Measurements from ENCODE around the gene HTRA3. TPM values are rescaled to one million over a fixed set of nuclear protein-coding genes. Genes with fewer than 3 reads are reported as not detected.

Gene HTRA3
- total RNA-seq, 2 donors from 2014 or later: not detected

DNA sequence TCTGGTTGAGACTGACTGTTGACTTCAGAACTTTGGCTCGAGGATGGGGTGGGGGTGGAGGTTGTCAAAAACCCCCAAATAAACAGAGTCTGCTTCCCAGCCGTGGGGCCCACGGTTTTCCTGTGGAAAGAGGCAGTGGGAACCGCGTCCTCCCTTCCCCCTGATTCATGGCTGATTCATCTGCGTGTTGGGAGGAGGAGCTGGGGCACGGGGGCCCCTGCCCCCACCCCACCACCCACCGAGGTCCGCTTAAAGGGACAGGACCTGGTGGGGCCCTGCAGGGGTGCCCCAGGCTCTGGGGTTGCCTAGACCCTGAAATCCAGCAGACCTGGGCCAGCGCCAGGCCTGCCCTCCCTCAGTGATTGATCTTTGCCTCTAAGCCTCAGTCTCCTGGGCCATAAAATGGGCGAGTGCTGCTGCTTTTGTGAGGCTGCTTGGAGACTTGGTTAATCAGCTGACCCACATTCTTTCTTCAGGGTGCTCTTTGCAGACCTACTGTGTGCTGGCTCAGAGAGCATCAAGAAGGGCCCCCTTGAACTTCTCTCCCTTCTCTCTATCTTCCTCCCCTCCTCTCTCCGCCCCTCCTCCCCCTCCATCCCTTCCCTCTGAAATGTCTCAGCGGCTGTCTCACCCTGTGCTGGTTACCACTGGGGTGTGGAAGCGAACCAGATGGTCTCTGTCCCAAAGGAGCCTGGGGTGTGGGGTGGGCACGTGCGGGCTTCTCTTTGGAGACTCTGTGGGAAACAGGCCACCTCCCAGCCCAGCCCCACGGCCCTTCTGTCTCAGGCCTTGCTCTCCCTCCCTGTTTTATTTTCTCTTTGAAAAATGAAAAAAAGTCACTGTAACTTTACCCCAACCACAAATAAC is 9.1 kb downstream of the HTRA3 start:
- no peak overlapping the region for H3K27ac Mint-ChIP-seq
- H3K27me3 Mint-ChIP-seq (ENCODE audit: low read depth): no peaks in the 10 kb centered on the region
- H3K36me3 Mint-ChIP-seq (ENCODE audit: insufficient read depth in 2 of 2): no peaks in the 10 kb centered on the region
- H3K4me1 Mint-ChIP-seq (ENCODE audit: low read depth): no peaks in the 10 kb centered on the region
- DNase-seq (no peak), ATAC-seq (replicated peaks in 1 of 2) (no peak)
- no peak overlapping the region for H3K4me3 Mint-ChIP-seq
- no peaks in the 10 kb centered on the region for H3K9me3 Mint-ChIP-seq

DNA sequence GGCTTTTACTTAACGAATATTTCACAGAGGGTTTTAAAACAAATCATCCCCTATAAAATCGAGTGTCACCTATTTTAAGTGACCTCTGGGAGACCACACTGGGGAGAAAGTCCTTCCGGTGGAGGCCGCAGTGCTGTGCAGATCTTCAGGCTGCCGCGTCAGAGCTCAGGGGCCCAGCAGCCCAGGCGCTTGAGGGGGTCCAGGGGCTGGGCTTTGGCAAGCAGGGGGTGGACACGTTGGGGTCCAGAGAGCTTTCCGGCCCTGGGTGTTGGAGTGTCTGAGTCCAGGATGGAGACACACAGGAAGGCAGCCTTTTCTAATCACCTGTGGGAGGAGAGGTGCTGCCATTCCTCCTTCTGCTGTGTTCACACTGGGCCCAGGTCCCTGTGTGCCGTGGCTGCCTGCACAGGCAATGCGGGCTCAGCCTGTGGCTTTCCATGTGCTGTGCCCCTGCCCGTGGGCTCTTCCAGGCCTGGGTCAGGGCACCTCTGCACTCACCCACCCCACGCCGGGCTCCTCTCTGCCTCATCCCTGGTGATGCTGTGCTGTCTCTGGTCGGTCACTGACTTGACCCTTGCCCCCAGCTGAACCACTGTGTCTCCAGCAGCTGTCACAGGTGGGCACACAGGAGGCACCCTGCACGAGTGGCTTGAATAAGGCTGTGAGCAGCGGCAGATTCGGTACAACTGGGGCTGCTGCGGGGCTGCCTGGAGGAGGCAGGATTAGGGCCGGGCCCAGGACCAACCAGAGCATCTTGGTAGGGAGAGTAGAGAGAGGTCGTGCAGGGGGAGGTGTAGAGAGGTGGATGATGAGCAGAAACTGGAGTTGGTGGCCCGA is 10.0 kb downstream of the HTRA3 start:
- H3K27ac Mint-ChIP-seq: no peak overlapping the region
- DNase-seq (no peak), ATAC-seq (replicated peaks in 1 of 2) (no peak)
- H3K4me1 Mint-ChIP-seq (ENCODE audit: low read depth): no peaks in the 10 kb centered on the region
- H3K27me3 Mint-ChIP-seq (ENCODE audit: low read depth): no peaks in the 10 kb centered on the region
- no peak overlapping the region for H3K4me3 Mint-ChIP-seq
- H3K9me3 Mint-ChIP-seq: no peaks in the 10 kb centered on the region
- no peaks in the 10 kb centered on the region for H3K36me3 Mint-ChIP-seq (ENCODE audit: insufficient read depth in 2 of 2)

DNA sequence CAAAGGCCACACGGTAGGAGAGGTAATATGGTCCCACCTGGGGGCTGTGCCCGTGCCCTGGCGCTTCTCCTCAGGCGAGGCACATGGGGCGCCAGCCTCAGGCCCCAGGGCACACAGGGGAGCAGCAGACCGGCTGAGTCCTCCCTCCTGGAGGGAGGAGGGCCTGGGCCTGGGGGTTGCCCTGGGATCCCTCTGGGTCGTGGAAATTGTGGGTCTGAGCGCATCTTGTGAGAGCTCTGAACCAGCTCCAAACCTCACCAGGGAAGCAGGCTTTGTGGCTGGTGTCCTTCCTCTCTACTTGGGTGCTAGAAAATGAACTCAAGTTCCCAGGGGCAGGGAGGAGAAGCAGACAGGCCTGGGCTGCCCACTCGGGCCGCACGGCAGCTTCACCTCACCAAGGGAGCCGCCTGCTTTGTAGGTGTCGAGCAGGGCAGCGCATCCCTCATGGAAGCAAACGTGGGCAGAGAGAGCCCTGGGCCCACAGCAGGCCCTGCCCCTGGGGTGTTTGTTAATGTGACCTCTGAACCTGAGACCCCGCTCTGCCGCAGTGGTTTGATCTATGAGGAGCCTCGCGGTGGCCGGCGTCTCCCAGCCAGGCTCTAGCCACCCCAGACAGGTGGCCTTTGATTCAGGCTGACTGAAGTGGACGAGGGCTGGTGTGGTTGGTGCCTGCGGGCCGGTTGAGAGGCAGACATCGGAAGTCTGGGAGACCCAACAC is 10.8 kb downstream of the HTRA3 start:
- H3K27ac Mint-ChIP-seq: no peak overlapping the region
- no peak overlapping the region for H3K4me3 Mint-ChIP-seq
- no peaks in the 10 kb centered on the region for H3K4me1 Mint-ChIP-seq (ENCODE audit: low read depth)
- ATAC-seq (replicated peaks in 1 of 2) (no peak), DNase-seq (no peak)
- no peaks in the 10 kb centered on the region for H3K9me3 Mint-ChIP-seq
- no peaks in the 10 kb centered on the region for H3K36me3 Mint-ChIP-seq (ENCODE audit: insufficient read depth in 2 of 2)
- H3K27me3 Mint-ChIP-seq (ENCODE audit: low read depth): no peaks in the 10 kb centered on the region

DNA sequence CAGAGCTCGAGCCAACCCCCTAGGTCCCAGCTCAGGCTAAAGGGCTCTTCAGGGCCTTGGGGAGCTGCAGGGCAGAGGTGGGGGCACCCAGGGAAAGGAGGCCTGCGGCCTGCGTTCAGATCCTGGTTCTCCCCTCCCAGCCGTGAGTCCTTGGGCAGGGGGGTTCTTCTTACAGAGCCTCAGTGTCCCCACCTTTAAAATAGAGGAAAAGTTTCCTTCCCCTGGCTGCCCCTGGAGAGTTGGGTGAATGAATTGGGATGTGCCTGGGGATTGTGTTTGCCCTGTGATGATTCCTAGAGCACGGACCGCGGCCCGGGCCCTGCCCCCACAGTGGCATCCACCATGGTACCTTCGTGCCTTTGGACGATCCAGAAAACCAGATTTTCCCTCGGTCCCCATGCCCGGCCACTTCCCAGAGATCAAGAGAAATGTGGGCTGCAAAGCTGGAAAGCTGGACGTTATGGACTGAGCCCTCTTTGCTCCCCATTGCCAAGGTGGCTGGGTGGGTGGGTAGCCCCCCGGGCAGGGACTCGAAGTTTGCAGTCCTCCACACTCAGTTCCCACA is 11.4 kb downstream of the HTRA3 start:
- no peak for DNase-seq
- no peaks in the 10 kb centered on the region for H3K36me3 Mint-ChIP-seq (ENCODE audit: insufficient read depth in 2 of 2)

DNA sequence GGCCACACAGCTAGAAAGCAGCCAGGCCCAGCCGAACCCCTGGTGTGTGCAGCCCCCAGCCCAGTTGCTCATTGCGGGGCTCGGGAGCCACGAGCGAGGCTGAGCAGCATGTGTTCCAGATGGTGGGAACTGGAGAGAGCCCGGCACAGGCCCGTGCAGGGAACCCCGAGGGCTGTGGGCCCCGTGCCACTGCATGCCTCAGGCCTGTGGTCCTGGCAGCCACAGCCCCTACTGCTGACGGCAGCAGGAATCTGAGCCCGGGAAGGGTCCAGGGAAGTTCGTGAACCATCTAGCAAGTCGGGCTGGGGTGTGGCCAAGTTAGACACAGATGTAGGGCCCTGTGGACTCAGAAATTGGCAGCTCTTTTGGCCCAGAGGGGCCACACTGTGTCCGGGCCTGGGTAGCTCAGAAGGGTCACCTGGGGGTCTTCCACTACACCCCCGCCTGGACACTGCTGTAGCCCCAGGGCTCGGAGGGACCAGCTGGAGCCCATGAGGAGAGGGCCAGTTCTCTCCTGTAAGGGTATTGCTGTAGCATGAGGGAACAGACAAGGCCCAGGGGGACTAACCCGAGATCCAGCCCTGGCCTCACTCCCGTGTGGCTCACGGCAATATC is 12.1 kb downstream of the HTRA3 start:
- DNase-seq (no peak), ATAC-seq (replicated peaks in 1 of 2) (no peak)
- Mint-ChIP-seq H3K9me3 (no peaks in the 10 kb centered on the region), H3K4me1 (ENCODE audit: low read depth) (no peaks in the 10 kb centered on the region), H3K27me3 (ENCODE audit: low read depth) (no peaks in the 10 kb centered on the region), H3K27ac (no peak overlapping the region), H3K4me3 (no peak overlapping the region), H3K36me3 (ENCODE audit: insufficient read depth in 2 of 2) (no peaks in the 10 kb centered on the region)

More for the DNA sequence above, 11.4 kb downstream of the HTRA3 start:
- Mint-ChIP-seq H3K27me3 (ENCODE audit: low read depth) (no peaks in the 10 kb centered on the region), H3K4me1 (ENCODE audit: low read depth) (no peaks in the 10 kb centered on the region), H3K4me3 (no peak overlapping the region), H3K9me3 (no peaks in the 10 kb centered on the region), H3K27ac (no peak overlapping the region)
- no peak for ATAC-seq (replicated peaks in 1 of 2)

DNA sequence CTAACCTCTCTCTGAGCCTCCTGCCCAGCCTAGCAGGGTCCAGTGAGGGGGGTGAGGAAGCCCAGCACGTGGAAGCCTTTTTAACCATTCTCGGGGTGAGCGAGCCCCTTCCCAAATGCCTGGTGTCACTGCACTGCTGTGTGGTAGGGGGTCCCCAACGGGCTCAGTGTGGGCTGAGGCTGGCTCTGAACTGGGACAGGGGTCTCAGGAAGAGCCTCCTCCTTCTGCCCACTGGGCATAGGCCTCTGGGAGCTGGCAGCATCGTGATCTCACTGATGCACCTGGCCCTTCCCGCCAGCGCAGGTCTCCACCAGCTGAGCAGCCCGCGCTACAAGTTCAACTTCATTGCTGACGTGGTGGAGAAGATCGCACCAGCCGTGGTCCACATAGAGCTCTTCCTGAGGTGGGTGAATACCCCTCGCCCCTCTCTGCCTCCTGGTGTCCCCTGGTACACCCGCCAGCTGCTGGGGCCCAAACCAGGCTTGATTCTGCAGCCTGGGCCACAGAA is 12.6 kb downstream of the HTRA3 start:
- Mint-ChIP-seq H3K27me3 (ENCODE audit: low read depth) (no peaks in the 10 kb centered on the region), H3K27ac (no peak overlapping the region), H3K36me3 (ENCODE audit: insufficient read depth in 2 of 2) (no peaks in the 10 kb centered on the region), H3K4me1 (ENCODE audit: low read depth) (no peaks in the 10 kb centered on the region), H3K4me3 (no peak overlapping the region), H3K9me3 (no peaks in the 10 kb centered on the region)
- DNase-seq: no peak
- ATAC-seq (replicated peaks in 1 of 2): no peak

DNA sequence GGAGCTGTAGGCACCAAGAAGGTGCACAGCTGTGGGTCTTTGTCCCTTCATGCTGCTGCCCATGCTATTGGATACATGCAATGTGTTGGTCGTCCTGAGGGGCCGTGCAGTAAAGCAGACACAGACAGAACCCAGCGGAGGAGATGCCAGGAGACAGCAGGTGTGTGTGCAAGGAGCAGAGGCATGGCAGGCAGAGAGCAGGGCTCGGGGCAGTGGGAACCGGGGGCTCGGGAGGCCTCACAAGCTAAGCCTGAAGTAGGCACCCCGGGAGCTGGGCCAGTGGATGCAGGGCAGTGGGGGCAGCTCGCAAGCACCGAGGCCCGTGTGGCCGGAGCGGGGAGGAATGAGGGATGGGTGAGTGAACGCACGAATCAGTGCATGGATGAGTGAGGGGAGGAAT is 13.2 kb downstream of the HTRA3 start:
- Mint-ChIP-seq H3K27ac (no peak overlapping the region), H3K4me1 (ENCODE audit: low read depth) (no peaks in the 10 kb centered on the region), H3K27me3 (ENCODE audit: low read depth) (no peaks in the 10 kb centered on the region), H3K4me3 (no peak overlapping the region), H3K36me3 (ENCODE audit: insufficient read depth in 2 of 2) (no peaks in the 10 kb centered on the region), H3K9me3 (no peaks in the 10 kb centered on the region)
- no peak for DNase-seq
- ATAC-seq (replicated peaks in 1 of 2): no peak

DNA sequence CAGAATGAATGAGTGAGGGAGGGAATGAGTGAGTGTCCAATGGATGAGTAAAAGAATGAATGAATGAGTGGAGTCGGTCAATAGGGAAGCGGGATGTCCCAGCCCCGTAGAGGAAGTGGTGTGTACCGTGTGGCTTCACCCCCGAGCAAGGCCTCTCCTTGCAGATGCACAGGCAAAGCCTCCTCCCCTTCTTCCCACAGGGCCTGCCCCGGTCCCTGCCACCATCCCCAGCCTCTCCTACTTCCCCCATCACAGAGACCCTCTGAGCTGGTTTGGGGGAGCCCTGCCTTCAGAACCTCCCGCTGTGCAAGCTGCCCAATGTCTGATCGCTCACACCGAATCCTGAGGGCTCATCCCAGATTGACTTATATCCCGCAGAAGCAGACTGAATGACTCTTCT is 13.6 kb downstream of the HTRA3 start:
- no peaks in the 10 kb centered on the region for H3K4me1 Mint-ChIP-seq (ENCODE audit: low read depth)
- no peak overlapping the region for H3K4me3 Mint-ChIP-seq
- H3K27me3 Mint-ChIP-seq (ENCODE audit: low read depth): no peaks in the 10 kb centered on the region

DNA sequence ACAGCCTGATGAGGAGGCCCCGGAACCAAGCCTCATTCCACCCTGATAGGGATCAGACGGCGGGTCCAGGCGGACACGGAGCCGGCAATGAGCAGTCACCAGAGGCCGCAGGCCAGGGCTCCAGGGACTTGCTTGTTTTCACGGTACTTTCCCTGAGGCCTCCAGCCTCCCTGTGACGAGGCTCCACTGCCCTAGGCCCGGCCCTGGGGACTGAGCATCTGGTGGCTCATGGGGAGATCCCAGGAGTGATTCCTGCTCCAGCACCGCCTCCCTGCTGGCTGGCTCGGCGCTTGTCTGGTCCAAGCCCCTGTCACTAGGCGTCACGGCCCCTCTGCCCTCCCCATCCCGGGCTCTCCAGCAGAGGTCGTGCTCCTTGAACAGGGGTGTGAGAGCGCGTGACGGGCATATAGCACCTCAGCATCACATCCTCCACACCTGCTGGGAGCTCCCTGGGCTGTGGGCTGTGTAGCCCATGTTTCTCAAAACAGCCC is 14.1 kb downstream of the HTRA3 start:
- DNase-seq (no peak), ATAC-seq (replicated peaks in 1 of 2) (no peak)
- no peaks in the 10 kb centered on the region for H3K4me1 Mint-ChIP-seq (ENCODE audit: low read depth)
- no peaks in the 10 kb centered on the region for H3K9me3 Mint-ChIP-seq
- H3K27me3 Mint-ChIP-seq (ENCODE audit: low read depth): no peaks in the 10 kb centered on the region
- H3K4me3 Mint-ChIP-seq: no peak overlapping the region
- H3K36me3 Mint-ChIP-seq (ENCODE audit: insufficient read depth in 2 of 2): no peaks in the 10 kb centered on the region
- H3K27ac Mint-ChIP-seq: no peak overlapping the region

More for the DNA sequence above, 13.6 kb downstream of the HTRA3 start:
- Mint-ChIP-seq H3K27ac (no peak overlapping the region), H3K9me3 (no peaks in the 10 kb centered on the region), H3K36me3 (ENCODE audit: insufficient read depth in 2 of 2) (no peaks in the 10 kb centered on the region)
- ATAC-seq (replicated peaks in 1 of 2) (no peak), DNase-seq (no peak)

DNA sequence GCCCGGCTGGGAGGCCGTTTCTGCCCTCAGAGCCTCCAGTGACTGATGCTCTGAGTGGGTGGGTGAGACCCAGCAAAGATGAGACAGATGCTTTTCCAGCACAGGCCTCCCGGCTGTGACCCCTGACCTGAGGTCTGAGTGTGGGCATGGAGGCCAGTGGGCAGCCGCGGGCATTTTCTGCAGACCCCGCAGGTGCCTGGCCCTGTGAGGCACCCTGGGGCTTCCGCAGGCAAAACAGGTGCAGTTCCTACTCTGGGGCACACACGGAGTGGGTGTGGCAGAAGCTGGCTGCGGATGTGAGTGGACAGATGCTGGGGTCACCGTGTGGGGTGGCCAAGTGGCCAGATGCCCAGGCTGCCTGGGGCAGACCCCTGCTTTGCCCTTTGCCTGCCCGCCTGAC is 14.8 kb downstream of the HTRA3 start:
- Mint-ChIP-seq H3K4me3 (no peak overlapping the region), H3K4me1 (ENCODE audit: low read depth) (no peaks in the 10 kb centered on the region), H3K9me3 (no peaks in the 10 kb centered on the region), H3K36me3 (ENCODE audit: insufficient read depth in 2 of 2) (no peaks in the 10 kb centered on the region), H3K27me3 (ENCODE audit: low read depth) (no peaks in the 10 kb centered on the region), H3K27ac (no peak overlapping the region)
- ATAC-seq (replicated peaks in 1 of 2): no peak
- DNase-seq: no peak

DNA sequence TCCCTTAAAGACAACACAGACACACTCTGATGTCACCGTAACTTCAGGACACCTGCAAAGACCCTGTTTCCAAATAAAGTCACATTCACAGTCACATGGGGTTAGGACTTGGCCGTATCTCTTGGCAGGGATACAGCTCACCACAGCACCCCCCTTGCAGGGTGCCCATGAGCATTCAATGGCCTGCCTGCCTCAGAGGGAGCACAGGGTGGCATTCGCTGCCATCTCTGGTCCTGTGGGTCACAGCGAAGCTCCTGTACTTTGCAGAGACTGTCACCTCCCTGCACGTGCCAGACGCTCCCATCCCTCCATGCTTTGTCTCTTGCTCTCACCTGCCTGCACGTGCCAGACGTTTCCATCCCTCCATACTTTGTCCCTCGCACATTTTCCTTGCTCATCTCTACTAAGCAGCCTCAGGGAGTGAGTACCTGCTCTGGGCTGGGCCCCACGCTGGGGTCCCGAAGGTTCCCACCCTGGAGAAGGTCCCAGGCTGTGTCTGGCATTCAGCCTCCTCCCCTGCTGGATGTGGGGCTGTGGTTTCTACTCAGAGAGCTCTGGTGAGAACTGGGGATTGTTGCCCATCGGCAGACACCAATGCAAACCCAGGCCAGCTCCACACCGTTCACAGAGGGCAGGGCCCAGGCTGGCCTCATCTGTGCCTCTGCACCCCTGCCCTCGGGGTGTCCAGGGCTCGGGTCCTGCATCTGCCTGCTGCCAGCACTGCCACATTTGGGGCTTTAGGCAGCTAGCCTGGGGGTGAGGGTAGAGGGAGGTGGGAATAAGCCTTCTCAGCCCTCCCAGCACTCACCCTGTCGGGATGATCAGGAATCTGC is 15.8 kb downstream of the HTRA3 start:
- Mint-ChIP-seq H3K4me3 (no peak overlapping the region), H3K4me1 (ENCODE audit: low read depth) (no peaks in the 10 kb centered on the region), H3K27me3 (ENCODE audit: low read depth) (no peaks in the 10 kb centered on the region), H3K27ac (no peak overlapping the region), H3K9me3 (no peaks in the 10 kb centered on the region), H3K36me3 (ENCODE audit: insufficient read depth in 2 of 2) (no peaks in the 10 kb centered on the region)
- ATAC-seq (replicated peaks in 1 of 2) (no peak), DNase-seq (no peak)
